ENCODE results near the gene RFTN1. TPM values are rescaled to one million over a fixed set of nuclear protein-coding genes. Genes with fewer than 3 reads are reported as not detected.

RFTN1 gene
- total and polyA plus RNA-seq, 10 of the 15 experiments (the other 5 are each of a cell fraction or from before 2014, with no cell fraction given) = 20.6 to 213 (median 147) TPM

DNA sequence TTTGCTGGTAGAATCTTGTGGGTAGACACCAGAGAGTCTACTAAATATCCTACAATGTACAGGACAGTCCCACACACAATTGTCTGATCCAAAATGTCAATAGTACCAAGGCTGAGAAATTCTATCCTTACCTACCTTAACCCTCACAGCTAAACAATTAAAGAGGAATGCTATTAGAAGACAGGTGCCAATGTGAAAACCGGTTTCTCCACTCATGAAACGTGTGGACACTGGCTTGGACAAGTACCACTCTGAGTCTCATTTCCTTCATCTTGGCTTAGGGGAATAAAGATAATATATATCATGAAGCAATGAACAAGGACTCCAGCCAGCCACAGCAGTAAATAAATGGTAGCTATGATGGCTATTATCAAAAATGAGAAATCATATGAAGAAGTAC is 90.2 kb downstream of the RFTN1 start:
- ChIA-PET RAD21 (ENCODE audit: unreplicated experiment) (interaction anchor here (0.6 to 1.8 kb wide), 16 partner anchors 9 to 133 kb away, joined by 3 to 9 read pairs (median 4); no protein-coding TSS in a partner anchor), POLR2A (interaction anchor here (0.8 to 2.3 kb wide), 9 partner anchors 11 to 93 kb away, joined by 3 to 15 read pairs (median 4); no protein-coding TSS in a partner anchor), CTCF (interaction anchor here (1.3 kb wide), 1 partner anchor 86 kb away, joined by 6 read pairs; no protein-coding TSS in a partner anchor), SMC1A (ENCODE audit: uncharacterized antibody, unreplicated experiment) (interaction anchor here (0.9 to 9.4 kb wide), 15 partner anchors 10 to 93 kb away, joined by 3 to 175 read pairs (median 5); no protein-coding TSS in a partner anchor)
- DNase-seq (ENCODE audit: low read depth, low spot score) (no peak), ATAC-seq (no peak), FAIRE-seq (no peak)
- H3K4me3 ChIP-seq = no peak overlapping the region
- BruUV-seq (replicated peaks) = TSS peak; percentile 6
- no peak overlapping the region for H3K4me2 ChIP-seq (ENCODE audit: control insufficient read depth, insufficient read depth)
- H3K27me3 ChIP-seq (replicated peaks in 1 of 2; ENCODE audit: control insufficient read depth in 2 of 2, insufficient read depth in 2 of 2, low read length in 1 of 2) = no peaks in the 10 kb centered on the region
- no peak overlapping the region for H2AFZ ChIP-seq (ENCODE audit: control insufficient read depth, low read depth, low read length)
- in situ Hi-C loops (cut with MboI) = no loop called here
- no peaks in the 10 kb centered on the region for H4K20me1 ChIP-seq (ENCODE audit: control insufficient read depth, insufficient read depth)
- peaks cover 55% of the 10 kb centered on the region for H3K79me2 ChIP-seq (ENCODE audit: control insufficient read depth, insufficient read depth, low read length)
- peaks cover 14% of the 10 kb centered on the region for H3K4me1 ChIP-seq (ENCODE audit: control insufficient read depth, insufficient read depth, low read length)
- no peak overlapping the region for H3K9ac ChIP-seq (ENCODE audit: control insufficient read depth, insufficient read depth, low read length)
- intact Hi-C loops (cut with micrococcal nuclease; ENCODE audit: unreplicated experiment) = no loop called here
- H3K27ac ChIP-seq (ENCODE audit: control insufficient read depth, insufficient read depth) = no peak overlapping the region; the same call in 1 of the 2 replicates
- peaks cover 9 to 12% of the 10 kb centered on the region in 2 experiments; a peak in 3 of 4 replicates for H3K36me3 ChIP-seq (ENCODE audit: control insufficient read depth in 2 of 2, insufficient read depth in 2 of 2, low read length in 1 of 2)
- 84% methylated on average over 2 of the region's 2 CpGs for WGBS (ENCODE audit: insufficient coverage, insufficient replicate concordance, low lambda C conversion rate, missing lambda C conversion rate)
- H3K9me3 ChIP-seq (replicated peaks; ENCODE audit: control insufficient read depth, insufficient read depth, low read length) = no peaks in the 10 kb centered on the region; the same call in 2 of the 3 replicates
- no peak for TF ChIP-seq ZNF384 (IDR thresholded peaks at IDR 0.05; ENCODE audit: borderline replicate concordance, low read depth, low read length)
- no peak for TF ChIP-seq MYB (IDR thresholded peaks at IDR 0.05; ENCODE audit: borderline replicate concordance, low read depth, low read length)
- no peak for TF ChIP-seq NFYB (IDR thresholded peaks at IDR 0.05; ENCODE audit: insufficient read depth, low read depth, low read length)
- TF ChIP-seq MYC (IDR thresholded peaks at IDR 0.05; ENCODE audit: insufficient read depth, insufficient read length, insufficient replicate concordance, low read length, severe bottlenecking) = no peak
- no peak for TF ChIP-seq TCF7 (IDR thresholded peaks at IDR 0.05; ENCODE audit: borderline replicate concordance)
- TF ChIP-seq, protein P1, sequence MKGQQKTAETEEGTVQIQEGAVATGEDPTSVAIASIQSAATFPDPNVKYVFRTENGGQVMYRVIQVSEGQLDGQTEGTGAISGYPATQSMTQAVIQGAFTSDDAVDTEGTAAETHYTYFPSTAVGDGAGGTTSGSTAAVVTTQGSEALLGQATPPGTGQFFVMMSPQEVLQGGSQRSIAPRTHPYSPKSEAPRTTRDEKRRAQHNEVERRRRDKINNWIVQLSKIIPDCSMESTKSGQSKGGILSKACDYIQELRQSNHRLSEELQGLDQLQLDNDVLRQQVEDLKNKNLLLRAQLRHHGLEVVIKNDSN (IDR thresholded peaks at IDR 0.05; ENCODE audit: borderline replicate concordance, extremely low read length, insufficient read depth, low read depth, low read length) = no peak
- TF ChIP-seq, protein P2, sequence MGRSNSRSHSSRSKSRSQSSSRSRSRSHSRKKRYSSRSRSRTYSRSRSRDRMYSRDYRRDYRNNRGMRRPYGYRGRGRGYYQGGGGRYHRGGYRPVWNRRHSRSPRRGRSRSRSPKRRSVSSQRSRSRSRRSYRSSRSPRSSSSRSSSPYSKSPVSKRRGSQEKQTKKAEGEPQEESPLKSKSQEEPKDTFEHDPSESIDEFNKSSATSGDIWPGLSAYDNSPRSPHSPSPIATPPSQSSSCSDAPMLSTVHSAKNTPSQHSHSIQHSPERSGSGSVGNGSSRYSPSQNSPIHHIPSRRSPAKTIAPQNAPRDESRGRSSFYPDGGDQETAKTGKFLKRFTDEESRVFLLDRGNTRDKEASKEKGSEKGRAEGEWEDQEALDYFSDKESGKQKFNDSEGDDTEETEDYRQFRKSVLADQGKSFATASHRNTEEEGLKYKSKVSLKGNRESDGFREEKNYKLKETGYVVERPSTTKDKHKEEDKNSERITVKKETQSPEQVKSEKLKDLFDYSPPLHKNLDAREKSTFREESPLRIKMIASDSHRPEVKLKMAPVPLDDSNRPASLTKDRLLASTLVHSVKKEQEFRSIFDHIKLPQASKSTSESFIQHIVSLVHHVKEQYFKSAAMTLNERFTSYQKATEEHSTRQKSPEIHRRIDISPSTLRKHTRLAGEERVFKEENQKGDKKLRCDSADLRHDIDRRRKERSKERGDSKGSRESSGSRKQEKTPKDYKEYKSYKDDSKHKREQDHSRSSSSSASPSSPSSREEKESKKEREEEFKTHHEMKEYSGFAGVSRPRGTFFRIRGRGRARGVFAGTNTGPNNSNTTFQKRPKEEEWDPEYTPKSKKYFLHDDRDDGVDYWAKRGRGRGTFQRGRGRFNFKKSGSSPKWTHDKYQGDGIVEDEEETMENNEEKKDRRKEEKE (IDR thresholded peaks at IDR 0.05) = no peak
- TF ChIP-seq, protein P3, sequence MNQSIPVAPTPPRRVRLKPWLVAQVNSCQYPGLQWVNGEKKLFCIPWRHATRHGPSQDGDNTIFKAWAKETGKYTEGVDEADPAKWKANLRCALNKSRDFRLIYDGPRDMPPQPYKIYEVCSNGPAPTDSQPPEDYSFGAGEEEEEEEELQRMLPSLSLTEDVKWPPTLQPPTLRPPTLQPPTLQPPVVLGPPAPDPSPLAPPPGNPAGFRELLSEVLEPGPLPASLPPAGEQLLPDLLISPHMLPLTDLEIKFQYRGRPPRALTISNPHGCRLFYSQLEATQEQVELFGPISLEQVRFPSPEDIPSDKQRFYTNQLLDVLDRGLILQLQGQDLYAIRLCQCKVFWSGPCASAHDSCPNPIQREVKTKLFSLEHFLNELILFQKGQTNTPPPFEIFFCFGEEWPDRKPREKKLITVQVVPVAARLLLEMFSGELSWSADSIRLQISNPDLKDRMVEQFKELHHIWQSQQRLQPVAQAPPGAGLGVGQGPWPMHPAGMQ (IDR thresholded peaks at IDR 0.05; ENCODE audit: borderline replicate concordance) = no peak
